HepG2 (cell line): ENCODE data around the gene ZNF839. TPM values are rescaled to one million over a fixed set of nuclear protein-coding genes. Genes with fewer than 3 reads are reported as not detected.

Source experiments
- CBFB ChIP-seq: sonication (generic); formaldehyde crosslinking; IDR thresholded peaks from 2 replicates; pipeline ENCODE4 v1.4.0; 2020; ENCODE audit warnings: missing genetic modification reagents
- DR1 ChIP-seq: sonication (generic); formaldehyde crosslinking; IDR thresholded peaks from 2 replicates; pipeline ENCODE4 v1.8.0; 2021; ENCODE audit warnings: mild to moderate bottlenecking, missing genetic modification reagents, inconsistent platforms
- FOSL1 ChIP-seq: sonication (generic); formaldehyde crosslinking; IDR thresholded peaks from 2 replicates; pipeline ENCODE4 v1.9.0; 2021; ENCODE audit warnings: missing genetic modification reagents, borderline replicate concordance
- FOSL2 ChIP-seq: sonication (generic); formaldehyde crosslinking; IDR thresholded peaks from 2 replicates; pipeline ENCODE4 v1.4.0; 2020; ENCODE audit warnings: missing genetic modification reagents
- FUBP1 ChIP-seq: sonication (generic); formaldehyde crosslinking; IDR thresholded peaks from 2 replicates; pipeline ENCODE4 v1.5.1; 2020; ENCODE audit warnings: missing genetic modification reagents, mild to moderate bottlenecking, borderline replicate concordance
- GTF2F1 ChIP-seq: fragments of 150-350 bp; IDR thresholded peaks from 2 replicates; pipeline ENCODE4 v1.6.1; 2014; ENCODE audit warnings: low read length
- KLF11 ChIP-seq: IDR thresholded peaks from 2 replicates; pipeline ENCODE4 v1.6.1; 2016; ENCODE audit warnings: missing compliant biosample characterization
- MED8 ChIP-seq: sonication (generic); formaldehyde crosslinking; IDR thresholded peaks from 2 replicates; pipeline ENCODE4 v1.8.1; 2023; ENCODE audit warnings: mild to moderate bottlenecking, missing genetic modification reagents; ENCODE audit not compliant: insufficient replicate concordance
- MIXL1 ChIP-seq: IDR thresholded peaks from 2 replicates; pipeline ENCODE4 v1.6.1; 2016
- PHF8 ChIP-seq: sonication (generic); formaldehyde crosslinking; IDR thresholded peaks from 2 replicates; pipeline ENCODE4 v1.5.0; 2020; ENCODE audit warnings: missing genetic modification reagents
- POLR2A ChIP-seq, 2 experiments: IDR thresholded peaks; 2 replicates each; pipeline ENCODE4 v1.6.1; 2011; ENCODE audit warnings: low read depth in 2 of 2, low read length in 2 of 2, mild to moderate bottlenecking in 1 of 2, moderate library complexity in 1 of 2; ENCODE audit not compliant: insufficient read depth in 1 of 2
- POLR2AphosphoS2 ChIP-seq: IDR thresholded peaks from 2 replicates; pipeline ENCODE4 v1.6.1; 2011; ENCODE audit warnings: low read depth, low read length, improper control_type of control experiment
- RARA ChIP-seq: IDR thresholded peaks from 2 replicates; pipeline ENCODE4 v1.6.1; 2016; ENCODE audit warnings: missing genetic modification reagents, missing compliant biosample characterization
- RARG ChIP-seq: sonication (generic); formaldehyde crosslinking; IDR thresholded peaks from 2 replicates; pipeline ENCODE4 v1.4.0; 2020; ENCODE audit warnings: low read depth, mild to moderate bottlenecking, missing genetic modification reagents
- RFXANK ChIP-seq: IDR thresholded peaks from 2 replicates; pipeline ENCODE4 v1.6.1; 2016
- SMYD3 ChIP-seq: sonication (generic); formaldehyde crosslinking; IDR thresholded peaks from 2 replicates; pipeline ENCODE4 v1.8.1; 2023; ENCODE audit warnings: mild to moderate bottlenecking, missing genetic modification reagents
- TSC22D2 ChIP-seq: sonication (generic); formaldehyde crosslinking; IDR thresholded peaks from 2 replicates; pipeline ENCODE4 v1.5.1; 2020; ENCODE audit warnings: missing genetic modification reagents, mild to moderate bottlenecking, borderline replicate concordance
- ZNF143 ChIP-seq: sonication (generic); formaldehyde crosslinking; IDR thresholded peaks from 2 replicates; pipeline ENCODE4 v1.4.0; 2020; ENCODE audit warnings: missing genetic modification reagents
- ZNF17 ChIP-seq: sonication (generic); formaldehyde crosslinking; IDR thresholded peaks from 2 replicates; pipeline ENCODE4 v1.5.0; 2020; ENCODE audit warnings: mild to moderate bottlenecking, missing genetic modification reagents
- ZNF205 ChIP-seq: IDR thresholded peaks from 2 replicates; pipeline ENCODE4 v1.6.1; 2018; ENCODE audit warnings: missing biosample characterization, missing genetic modification reagents
- ZNF232 ChIP-seq: sonication (generic); formaldehyde crosslinking; IDR thresholded peaks from 2 replicates; pipeline ENCODE4 v1.4.0; 2020; ENCODE audit warnings: missing genetic modification reagents, borderline replicate concordance
- ZNF33B ChIP-seq: sonication (generic); formaldehyde crosslinking; IDR thresholded peaks from 2 replicates; pipeline ENCODE4 v1.5.1; 2020; ENCODE audit warnings: mild to moderate bottlenecking, missing genetic modification reagents
- ZNF550 ChIP-seq: sonication (generic); formaldehyde crosslinking; IDR thresholded peaks from 2 replicates; pipeline ENCODE4 v1.4.0; 2020; ENCODE audit warnings: mild to moderate bottlenecking, missing genetic modification reagents, borderline replicate concordance
- ZNF564 ChIP-seq: sonication (generic); formaldehyde crosslinking; IDR thresholded peaks from 2 replicates; pipeline ENCODE4 v1.8.1; 2023; ENCODE audit warnings: mild to moderate bottlenecking, missing genetic modification reagents
- ZNF768 ChIP-seq: sonication (generic); formaldehyde crosslinking; IDR thresholded peaks from 2 replicates; pipeline ENCODE4 v1.4.0; 2020; ENCODE audit warnings: missing genetic modification reagents
- ZSCAN22 ChIP-seq: sonication (generic); formaldehyde crosslinking; IDR thresholded peaks from 2 replicates; pipeline ENCODE4 v1.4.0; 2020; ENCODE audit warnings: mild to moderate bottlenecking, missing genetic modification reagents
- polyA plus RNA-seq, 8 experiments: library from polyadenylated mRNA; depleted of rRNA in 3 of 8; stranded (reverse) in 7 of 8; unstranded in 1 of 8; fragments of >200 nt; fragmentation: Illumina TruSeq in 4 of 8; extraction: Trizol in 4 of 8; gene quantifications; 2 replicates each; pipeline versions ENCODE4 v1.2.1 to v1.2.3, GENCODE V29; 2011 to 2016; ENCODE audit warnings: low read depth in 4 of 8, missing spikeins in 1 of 8, mixed read lengths in 1 of 8; ENCODE audit not compliant: insufficient read depth in 1 of 8
- total RNA-seq, 5 experiments: library from RNA; depleted of rRNA; stranded (reverse); fragments of >200 nt; fragmentation: Illumina TruSeq; extraction: Trizol; gene quantifications; 2 replicates each; pipeline ENCODE4 v1.2.3, GENCODE V29; 2016; ENCODE audit warnings: low read depth in 1 of 5
- TF ChIP-seq, protein P1 (sequence below): sonication (generic); formaldehyde crosslinking; IDR thresholded peaks from 2 replicates; pipeline ENCODE4 v1.4.0; 2020; ENCODE audit warnings: missing genetic modification reagents
- TF ChIP-seq, protein P2 (sequence below): sonication (generic); formaldehyde crosslinking; IDR thresholded peaks from 2 replicates; pipeline ENCODE4 v1.5.0; 2020; ENCODE audit warnings: mild to moderate bottlenecking, missing genetic modification reagents

ZNF839 gene
- total and polyA plus RNA-seq, 2 of the 13 experiments (the other 11 are each of a cell fraction or from before 2014, with no cell fraction given) = 11.1 to 12.8 TPM

DNA sequence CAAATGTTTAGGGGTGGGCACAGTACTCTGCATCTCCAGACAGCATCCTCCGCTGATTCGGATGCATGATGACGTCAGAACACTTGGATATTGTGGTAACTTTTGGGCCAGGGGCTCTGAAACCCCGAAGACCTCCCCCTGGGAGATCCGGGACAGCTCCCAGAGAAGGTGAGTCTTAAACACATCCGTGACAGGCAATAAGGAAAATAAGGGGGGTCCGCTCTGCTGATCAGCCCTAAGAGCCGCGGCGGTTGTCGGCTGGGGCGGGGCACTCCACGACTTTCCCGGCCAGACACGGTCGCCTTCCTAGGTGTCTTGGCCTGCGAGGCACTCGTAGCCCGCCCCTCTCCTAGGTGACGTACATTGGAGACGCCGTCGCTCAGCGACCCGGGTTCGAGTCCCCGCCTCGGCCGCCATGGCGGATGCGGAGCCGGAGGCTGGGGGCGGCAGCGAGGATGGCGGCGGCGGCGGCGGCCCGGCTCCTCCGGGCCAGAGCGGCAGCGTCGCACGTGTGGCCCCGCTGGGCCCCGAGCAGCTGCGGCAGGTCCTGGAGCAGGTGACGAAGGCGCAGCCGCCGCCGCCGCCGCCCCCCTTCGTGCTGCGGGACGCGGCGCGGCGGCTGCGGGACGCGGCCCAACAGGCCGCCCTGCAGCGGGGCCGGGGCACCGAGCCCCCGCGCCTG is at the start of gene ZNF839 (continued):
- TF ChIP-seq ZNF768 (CRISPR knock-in tag) = 0 out of 2 replicates have a peak, but pooled peaks have one; percentile 19
- no peak for TF ChIP-seq ZNF33B (CRISPR knock-in tag)
- TF ChIP-seq KLF11 (CRISPR knock-in tag) = no peak
- TF ChIP-seq CBFB = peak; percentile 54; the same call in 1 of the 2 replicates
- no peak for TF ChIP-seq ZNF232 (CRISPR knock-in tag)
- TF ChIP-seq POLR2AphosphoS2 = no peak
- TF ChIP-seq RARA = 0 out of 2 replicates have a peak, but pooled peaks have one; percentile 10
- peak; percentile 46 for TF ChIP-seq FOSL2 (CRISPR knock-in tag)
- 0 out of 2 replicates have a peak, but pooled peaks have one; percentile 27 for TF ChIP-seq ZNF205 (CRISPR knock-in tag)
- TF ChIP-seq DR1 (CRISPR knock-in tag) = no peak
- no peak for TF ChIP-seq FOSL1 (CRISPR knock-in tag)
- TF ChIP-seq MIXL1 (CRISPR knock-in tag) = no peak
- TF ChIP-seq PHF8 (CRISPR knock-in tag) = peak; percentile 13
- TF ChIP-seq TSC22D2 = no peak; the same call in 1 of the 2 replicates
- TF ChIP-seq, protein P1, sequence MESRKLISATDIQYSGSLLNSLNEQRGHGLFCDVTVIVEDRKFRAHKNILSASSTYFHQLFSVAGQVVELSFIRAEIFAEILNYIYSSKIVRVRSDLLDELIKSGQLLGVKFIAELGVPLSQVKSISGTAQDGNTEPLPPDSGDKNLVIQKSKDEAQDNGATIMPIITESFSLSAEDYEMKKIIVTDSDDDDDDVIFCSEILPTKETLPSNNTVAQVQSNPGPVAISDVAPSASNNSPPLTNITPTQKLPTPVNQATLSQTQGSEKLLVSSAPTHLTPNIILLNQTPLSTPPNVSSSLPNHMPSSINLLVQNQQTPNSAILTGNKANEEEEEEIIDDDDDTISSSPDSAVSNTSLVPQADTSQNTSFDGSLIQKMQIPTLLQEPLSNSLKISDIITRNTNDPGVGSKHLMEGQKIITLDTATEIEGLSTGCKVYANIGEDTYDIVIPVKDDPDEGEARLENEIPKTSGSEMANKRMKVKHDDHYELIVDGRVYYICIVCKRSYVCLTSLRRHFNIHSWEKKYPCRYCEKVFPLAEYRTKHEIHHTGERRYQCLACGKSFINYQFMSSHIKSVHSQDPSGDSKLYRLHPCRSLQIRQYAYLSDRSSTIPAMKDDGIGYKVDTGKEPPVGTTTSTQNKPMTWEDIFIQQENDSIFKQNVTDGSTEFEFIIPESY (CRISPR knock-in tag) = peak; percentile 30; the same call in 1 of the 2 replicates
- no peak for TF ChIP-seq ZNF17 (CRISPR knock-in tag)
- TF ChIP-seq SMYD3 (CRISPR knock-in tag) = no peak
- peak; percentile 9; the same call in 1 of the 2 replicates for TF ChIP-seq ZNF143
- peak; percentile 6 for TF ChIP-seq MED8 (CRISPR knock-in tag)
- TF ChIP-seq GTF2F1 = no peak
- TF ChIP-seq, protein P2, sequence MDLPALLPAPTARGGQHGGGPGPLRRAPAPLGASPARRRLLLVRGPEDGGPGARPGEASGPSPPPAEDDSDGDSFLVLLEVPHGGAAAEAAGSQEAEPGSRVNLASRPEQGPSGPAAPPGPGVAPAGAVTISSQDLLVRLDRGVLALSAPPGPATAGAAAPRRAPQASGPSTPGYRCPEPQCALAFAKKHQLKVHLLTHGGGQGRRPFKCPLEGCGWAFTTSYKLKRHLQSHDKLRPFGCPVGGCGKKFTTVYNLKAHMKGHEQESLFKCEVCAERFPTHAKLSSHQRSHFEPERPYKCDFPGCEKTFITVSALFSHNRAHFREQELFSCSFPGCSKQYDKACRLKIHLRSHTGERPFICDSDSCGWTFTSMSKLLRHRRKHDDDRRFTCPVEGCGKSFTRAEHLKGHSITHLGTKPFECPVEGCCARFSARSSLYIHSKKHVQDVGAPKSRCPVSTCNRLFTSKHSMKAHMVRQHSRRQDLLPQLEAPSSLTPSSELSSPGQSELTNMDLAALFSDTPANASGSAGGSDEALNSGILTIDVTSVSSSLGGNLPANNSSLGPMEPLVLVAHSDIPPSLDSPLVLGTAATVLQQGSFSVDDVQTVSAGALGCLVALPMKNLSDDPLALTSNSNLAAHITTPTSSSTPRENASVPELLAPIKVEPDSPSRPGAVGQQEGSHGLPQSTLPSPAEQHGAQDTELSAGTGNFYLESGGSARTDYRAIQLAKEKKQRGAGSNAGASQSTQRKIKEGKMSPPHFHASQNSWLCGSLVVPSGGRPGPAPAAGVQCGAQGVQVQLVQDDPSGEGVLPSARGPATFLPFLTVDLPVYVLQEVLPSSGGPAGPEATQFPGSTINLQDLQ (CRISPR knock-in tag) = no peak
- TF ChIP-seq POLR2A (IDR thresholded peaks at IDR 0.05; ENCODE audit: insufficient read depth in 1 of 2, low read depth in 2 of 2, low read length in 2 of 2) = peak in 1 of 2 experiments; percentile 39; a peak in 1 of 4 replicates
- no peak for TF ChIP-seq FUBP1 (CRISPR knock-in tag)
- TF ChIP-seq RARG (CRISPR knock-in tag) = no peak
- no peak for TF ChIP-seq RFXANK (CRISPR knock-in tag)
- TF ChIP-seq ZNF550 (CRISPR knock-in tag) = no peak
- no peak for TF ChIP-seq ZNF564 (CRISPR knock-in tag)
- TF ChIP-seq ZSCAN22 (CRISPR knock-in tag) = no peak
